T-cell (primary cell): ENCODE data around the gene HES6. TPM values are rescaled to one million over a fixed set of nuclear protein-coding genes. Genes with fewer than 3 reads are reported as not detected.
A peak's percentile ranks its signal among the peaks of the same experiment; 100 is the strongest.

Experiments
- ATAC-seq, 4 experiments: fragments of 200-7000 bp in 3 of 4; fragments of 150-1000 bp in 1 of 4; cut with Tn5 transposase; replicated peaks in 1 of 4; 1 replicate in 3 of 4; 2 replicates in 1 of 4; pipeline ENCODE4 v1.10.0; 2021; ENCODE audit warnings: moderate library complexity in 3 of 4, mild to moderate bottlenecking in 2 of 4, moderate number of reproducible peaks in 1 of 4
- CTCF ChIA-PET, 2 donors: fragments of 300-600 bp; sonication (Branson Sonifier 250); formaldehyde crosslinking; loops; one replicate each; lab custom pipeline; 2022; ENCODE audit warnings: antibody characterized with exemption in 2 of 2; lab: Charles Lee
- POLR2A ChIA-PET, 2 donors: fragments of 300-600 bp; sonication (Branson Sonifier 250); formaldehyde crosslinking; loops; one replicate each; lab custom pipeline; 2022; ENCODE audit warnings: antibody characterized with exemption in 2 of 2; lab: Charles Lee
- DNase-seq, 35 experiments: peaks; one replicate each; pipeline versions ENCODE4 v3.0.0 to v3.0.0-alpha.2; 2013 to 2023
- H3K27ac ChIP-seq: one replicate; pipeline ENCODE4 v1.5.1; 2013; ENCODE audit warnings: low read length
- H3K27me3 ChIP-seq, 2 experiments: replicated peaks in 1 of 2; 1 replicate in 1 of 2; 2 replicates in 1 of 2; pipeline versions ENCODE4 v1.6.1 to v1.7.0; 2013; ENCODE audit warnings: low read length in 1 of 2, mixed read lengths in 1 of 2; ENCODE audit not compliant: control insufficient read depth in 2 of 2, insufficient read depth in 2 of 2; ENCODE audit errors: extremely low read depth in 1 of 2
- H3K36me3 ChIP-seq, 2 donors: 1 replicate in 1 of 2; 2 replicates in 1 of 2; pipeline versions ENCODE4 v1.6.1 to v1.7.0; 2013; ENCODE audit warnings: low read length in 1 of 2; ENCODE audit not compliant: control insufficient read depth in 2 of 2, insufficient read depth in 1 of 2; ENCODE audit errors: extremely low read depth in 1 of 2
- H3K4me1 ChIP-seq, 2 experiments: 1 replicate in 1 of 2; 2 replicates in 1 of 2; pipeline versions ENCODE4 v1.6.1 to v1.7.0; 2013; ENCODE audit warnings: low read length in 2 of 2, mixed read lengths in 1 of 2; ENCODE audit not compliant: insufficient read depth in 2 of 2, control insufficient read depth in 1 of 2; ENCODE audit errors: extremely low read depth in 1 of 2
- H3K4me3 ChIP-seq, 2 donors: 1 replicate in 1 of 2; 2 replicates in 1 of 2; pipeline versions ENCODE4 v1.5.1 to v1.7.0; 2013; ENCODE audit warnings: mild to moderate bottlenecking in 2 of 2, low read length in 1 of 2, moderate library complexity in 1 of 2; ENCODE audit not compliant: control insufficient read depth in 1 of 2; ENCODE audit errors: extremely low read depth in 1 of 2
- H3K9me3 ChIP-seq: 2 replicates; pipeline ENCODE4 v1.7.0; 2013
- H3K27ac Mint-ChIP-seq, 2 donors: one replicate each; pipeline ENCODE4 v1.8.0; 2020 to 2021; ENCODE audit warnings: mild to moderate bottlenecking in 2 of 2, mixed read lengths in 2 of 2
- H3K27me3 Mint-ChIP-seq, 2 donors: one replicate each; pipeline ENCODE4 v1.8.0; 2021 to 2022; ENCODE audit warnings: mixed read lengths in 2 of 2
- H3K36me3 Mint-ChIP-seq: one replicate; pipeline ENCODE4 v1.8.0; 2021; ENCODE audit warnings: mixed read lengths
- H3K4me1 Mint-ChIP-seq, 3 donors: one replicate each; pipeline ENCODE4 v1.8.0; 2020 to 2022; ENCODE audit warnings: mixed read lengths in 3 of 3, mild to moderate bottlenecking in 1 of 3
- H3K4me3 Mint-ChIP-seq, 3 donors: one replicate each; pipeline ENCODE4 v1.8.0; 2020 to 2022; ENCODE audit warnings: mild to moderate bottlenecking in 3 of 3, mixed read lengths in 3 of 3, moderate library complexity in 3 of 3
- H3K9me3 Mint-ChIP-seq, 3 donors: one replicate each; pipeline ENCODE4 v1.8.0; 2020 to 2022; ENCODE audit warnings: mixed read lengths in 3 of 3
- WGBS: methylation state at CpG from one replicate; pipeline ENCODE4 v1.1.5; 2013; ENCODE audit warnings: missing lambda C conversion rate; ENCODE audit not compliant: insufficient coverage; 5-methylcytosine and 5-hydroxymethylcytosine counted together
- total RNA-seq, 35 experiments: library from RNA in 6 of 35; stranded (reverse) in 6 of 35; fragments of 120-200 nt in 1 of 35; gene quantifications; one replicate each; pipeline versions ENCODE4 v1.2.1 to v1.2.4 and lab custom pipeline; 2013 to 2026

The HES6 gene
- total RNA-seq, 5 donors from 2014 or later (not counting 1 experiment from before 2014, with no cell fraction given) = 1.7 to 3.6 (median 2.7) TPM

DNA sequence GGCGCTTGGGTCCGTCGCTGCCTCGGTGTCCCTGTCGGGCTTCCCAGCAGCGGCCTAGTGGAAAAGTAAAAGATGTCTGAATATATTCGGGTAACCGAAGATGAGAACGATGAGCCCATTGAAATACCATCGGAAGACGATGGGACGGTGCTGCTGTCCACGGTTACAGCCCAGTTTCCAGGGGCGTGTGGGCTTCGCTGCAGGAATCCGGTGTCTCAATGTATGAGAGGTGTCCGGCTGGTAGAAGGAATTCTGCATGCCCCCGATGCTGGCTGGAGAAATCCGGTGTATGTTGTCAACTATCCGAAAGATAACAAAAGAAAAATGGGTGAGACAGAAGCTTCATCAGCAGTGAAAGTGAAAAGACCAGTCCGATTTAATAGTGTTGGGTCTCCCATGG lies 8.0 kb downstream of the HES6 start:
- 67% methylated on average over 20 of the region's 21 CpGs for WGBS
- no peaks in the 10 kb centered on the region for H3K9me3 Mint-ChIP-seq
- peak overlapping the region in 1 of 2 donors; percentile 58 for H3K27ac Mint-ChIP-seq
- H3K36me3 ChIP-seq = peaks cover 0 to 8% of the 10 kb centered on the region in 2 donors
- ChIA-PET CTCF (interaction anchor here in 1 of 2 donors (0.6 kb wide), 1 partner anchor 196 kb away, joined by 3 read pairs; no protein-coding TSS in a partner anchor), POLR2A (interaction anchor here in 1 of 2 donors (0.7 kb wide), 1 partner anchor 171 kb away, joined by 3 read pairs; the partner anchor contains the start of gene SCLY)
- no peak overlapping the region for H3K27ac ChIP-seq
- H3K36me3 Mint-ChIP-seq = peaks cover 3% of the 10 kb centered on the region
- ATAC-seq (no peak), DNase-seq (no peak)
- H3K9me3 ChIP-seq = no peaks in the 10 kb centered on the region
- peaks cover 10 to 34% of the 10 kb centered on the region in 2 experiments for H3K27me3 ChIP-seq
- peaks cover 5 to 19% of the 10 kb centered on the region in 2 experiments for H3K4me1 ChIP-seq
- H3K4me3 Mint-ChIP-seq = peak overlapping the region; percentile 65 to 90 (median 81)
- no peak overlapping the region for H3K4me3 ChIP-seq
- H3K4me1 Mint-ChIP-seq = peaks cover 20 to 56% (median 37%) of the 10 kb centered on the region in 3 donors
- H3K27me3 Mint-ChIP-seq = peaks cover 12 to 28% of the 10 kb centered on the region in 2 donors

DNA sequence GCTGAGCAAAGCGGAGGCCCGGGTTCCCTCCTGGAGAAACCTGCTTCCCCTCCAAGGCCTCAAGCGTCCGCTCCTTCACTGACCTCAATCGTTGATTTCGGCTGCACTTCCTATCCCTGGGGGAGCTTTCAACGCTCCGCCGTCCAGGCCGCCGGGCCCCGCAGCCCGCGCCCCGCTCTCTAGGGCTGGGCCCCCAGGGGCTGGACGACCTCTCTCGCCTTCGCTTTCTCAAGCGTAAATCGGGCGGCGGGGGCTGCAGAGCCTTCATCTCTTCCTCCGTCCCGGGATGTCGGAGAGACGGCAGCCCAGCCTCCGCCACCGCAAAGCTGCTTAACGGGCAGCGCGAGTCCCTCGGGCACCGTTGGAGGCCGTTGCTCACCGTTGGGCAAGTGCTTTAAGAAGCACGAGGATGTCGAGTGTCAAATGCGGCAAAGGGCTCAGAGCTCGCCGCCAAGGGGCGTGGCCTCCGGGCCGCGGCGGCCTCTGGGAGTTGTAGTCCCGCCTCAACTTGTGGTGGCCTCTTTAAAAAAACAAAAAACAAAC lies 8.5 kb downstream of the HES6 start:
- H3K27ac ChIP-seq = no peak overlapping the region
- H3K4me1 ChIP-seq = peaks cover 5 to 19% of the 10 kb centered on the region in 2 experiments
- POLR2A ChIA-PET = interaction anchor here in 1 of 2 donors (0.7 kb wide), 1 partner anchor 170 kb away, joined by 3 read pairs; the partner anchor contains the start of gene SCLY
- Mint-ChIP-seq H3K36me3 (peaks cover 3% of the 10 kb centered on the region), H3K4me1 (peaks cover 20 to 56% (median 37%) of the 10 kb centered on the region in 3 donors), H3K4me3 (peak overlapping the region; percentile 65 to 90 (median 81)), H3K9me3 (no peaks in the 10 kb centered on the region), H3K27ac (peak overlapping the region; percentile 39 to 58), H3K27me3 (peaks cover 12 to 26% of the 10 kb centered on the region in 2 donors)
- H3K9me3 ChIP-seq = no peaks in the 10 kb centered on the region
- peak; percentile 49 to 87 (median 75) for DNase-seq
- H3K4me3 ChIP-seq = peak overlapping the region; percentile 54 to 60
- H3K36me3 ChIP-seq = peaks cover 0 to 10% of the 10 kb centered on the region in 2 donors
- ATAC-seq = peak; percentile 86 to 92 (median 89)
- 7% methylated on average over 43 of the region's 46 CpGs for WGBS
- CTCF ChIA-PET = interaction anchor here in 1 of 2 donors (0.6 to 0.9 kb wide), 2 partner anchors 11 to 196 kb away, joined by 3 to 5 read pairs; no protein-coding TSS in a partner anchor
- peaks cover 6 to 29% of the 10 kb centered on the region in 2 experiments for H3K27me3 ChIP-seq

DNA sequence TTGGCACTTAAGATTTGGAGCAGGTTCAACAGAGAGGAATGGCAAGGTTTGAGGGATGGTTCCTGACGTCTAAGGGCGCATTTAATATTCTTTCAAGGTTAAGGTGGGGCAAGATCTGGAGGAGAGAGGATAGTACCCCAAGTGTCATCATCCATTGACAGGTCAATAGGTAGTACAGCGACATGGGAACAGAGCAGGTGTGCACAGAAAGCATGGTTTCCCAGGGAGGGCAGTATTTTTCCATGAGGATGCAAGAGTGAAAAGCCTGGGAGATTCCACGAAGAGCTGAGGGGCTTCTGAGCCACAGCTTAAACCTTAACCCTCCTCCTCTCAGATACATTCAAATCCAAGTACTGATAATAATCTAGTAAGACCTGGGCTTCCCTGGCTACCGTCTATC lies 9.1 kb downstream of the HES6 start:
- ChIA-PET CTCF (interaction anchor here in 1 of 2 donors (0.9 kb wide), 1 partner anchor 12 kb away, joined by 5 read pairs; no protein-coding TSS in a partner anchor), POLR2A (no interaction called here)
- peak overlapping the region in 1 of 2 donors; percentile 60 for H3K4me3 ChIP-seq
- DNase-seq (no peak), ATAC-seq (no peak)
- H3K9me3 ChIP-seq = no peaks in the 10 kb centered on the region
- no peaks in the 10 kb centered on the region for H3K9me3 Mint-ChIP-seq
- no peak overlapping the region for H3K27ac ChIP-seq
- peaks cover 8 to 20% of the 10 kb centered on the region in 2 donors for H3K27me3 Mint-ChIP-seq
- H3K36me3 Mint-ChIP-seq = peaks cover 5% of the 10 kb centered on the region
- WGBS = 92% methylated on average over 4 of the region's 5 CpGs
- H3K36me3 ChIP-seq = peaks cover 0 to 10% of the 10 kb centered on the region in 2 donors
- peak overlapping the region in 1 of 2 donors; percentile 6 for H3K27ac Mint-ChIP-seq
- peaks cover 5 to 19% of the 10 kb centered on the region in 2 experiments for H3K4me1 ChIP-seq
- peaks cover 2 to 24% of the 10 kb centered on the region in 2 experiments for H3K27me3 ChIP-seq
- H3K4me1 Mint-ChIP-seq = peaks cover 20 to 56% (median 37%) of the 10 kb centered on the region in 3 donors
- peak overlapping the region; percentile 65 to 90 (median 81) for H3K4me3 Mint-ChIP-seq

DNA sequence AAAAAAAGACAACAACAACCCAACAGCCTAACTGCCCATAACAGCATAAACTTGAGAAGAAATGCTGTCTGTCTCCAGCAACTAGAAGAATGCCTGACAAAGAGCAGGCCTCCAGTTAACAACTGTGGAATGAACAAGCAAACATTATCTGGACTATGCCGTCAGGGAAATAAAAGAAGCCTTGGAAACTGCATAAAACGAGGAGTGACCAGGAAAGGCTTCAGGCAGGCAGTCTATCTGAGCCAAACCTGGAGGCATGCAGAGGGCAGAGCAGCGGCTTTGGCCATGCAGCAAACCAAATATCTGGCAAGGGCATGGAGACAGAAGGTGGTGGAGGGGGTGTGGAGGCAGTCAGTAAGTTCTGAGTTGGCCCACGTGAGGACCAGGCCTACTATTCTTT lies 11.1 kb downstream of the HES6 start:
- Histone ChIP-seq H3K27me3 (peaks cover 2 to 14% of the 10 kb centered on the region in 2 experiments), H3K9me3 (no peaks in the 10 kb centered on the region), H3K36me3 (peaks cover 0 to 13% of the 10 kb centered on the region in 2 donors), H3K27ac (no peak overlapping the region), H3K4me1 (peaks cover 5 to 14% of the 10 kb centered on the region in 2 experiments), H3K4me3 (no peak overlapping the region)
- ATAC-seq (no peak), DNase-seq (no peak)
- Mint-ChIP-seq H3K4me3 (no peak overlapping the region), H3K36me3 (peaks cover 9% of the 10 kb centered on the region), H3K4me1 (peaks cover 18 to 54% (median 33%) of the 10 kb centered on the region in 3 donors), H3K27ac (no peak overlapping the region), H3K27me3 (peaks cover 0 to 11% of the 10 kb centered on the region in 2 donors), H3K9me3 (no peaks in the 10 kb centered on the region)
- WGBS = 83% methylated on average over 4 of the region's 4 CpGs
- ChIA-PET POLR2A (no interaction called here), CTCF (no interaction called here)

DNA sequence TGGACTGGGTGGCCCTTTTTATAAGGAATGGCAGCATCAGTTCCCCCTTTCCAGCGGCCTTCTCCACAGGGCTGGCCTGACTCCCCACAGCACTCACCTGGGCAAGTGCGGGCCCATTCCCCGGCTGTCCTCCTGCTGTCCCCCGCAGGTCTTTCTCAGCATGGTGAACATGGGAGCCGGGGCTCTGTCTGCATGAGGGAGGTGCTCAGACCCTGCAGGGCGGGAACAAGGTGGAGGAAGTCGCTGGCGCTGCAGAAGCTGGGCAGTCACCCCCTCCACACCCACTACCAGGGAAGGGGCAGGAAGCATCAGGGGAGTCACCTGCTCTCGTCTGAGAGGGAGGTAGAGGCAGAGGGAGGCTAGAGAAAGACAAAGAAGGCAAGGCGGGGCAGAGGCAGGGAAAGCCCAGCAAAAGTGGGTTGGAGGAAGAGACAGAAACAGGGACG lies 12.2 kb downstream of the HES6 start:
- 91% methylated on average over 7 of the region's 11 CpGs for WGBS
- Histone ChIP-seq H3K27me3 (peaks cover 0 to 14% of the 10 kb centered on the region in 2 experiments), H3K4me1 (peaks cover 5 to 14% of the 10 kb centered on the region in 2 experiments), H3K36me3 (peaks cover 0 to 13% of the 10 kb centered on the region in 2 donors), H3K4me3 (no peak overlapping the region), H3K27ac (no peak overlapping the region), H3K9me3 (no peaks in the 10 kb centered on the region)
- ATAC-seq = no peak
- peaks cover 0 to 7% of the 10 kb centered on the region in 2 donors for H3K27me3 Mint-ChIP-seq
- H3K4me3 Mint-ChIP-seq = no peak overlapping the region
- peaks cover 16 to 48% (median 31%) of the 10 kb centered on the region in 3 donors for H3K4me1 Mint-ChIP-seq
- no peaks in the 10 kb centered on the region for H3K9me3 Mint-ChIP-seq
- H3K27ac Mint-ChIP-seq = no peak overlapping the region
- POLR2A ChIA-PET = no interaction called here
- CTCF ChIA-PET = no interaction called here
- no peak for DNase-seq
- H3K36me3 Mint-ChIP-seq = peaks cover 11% of the 10 kb centered on the region

DNA sequence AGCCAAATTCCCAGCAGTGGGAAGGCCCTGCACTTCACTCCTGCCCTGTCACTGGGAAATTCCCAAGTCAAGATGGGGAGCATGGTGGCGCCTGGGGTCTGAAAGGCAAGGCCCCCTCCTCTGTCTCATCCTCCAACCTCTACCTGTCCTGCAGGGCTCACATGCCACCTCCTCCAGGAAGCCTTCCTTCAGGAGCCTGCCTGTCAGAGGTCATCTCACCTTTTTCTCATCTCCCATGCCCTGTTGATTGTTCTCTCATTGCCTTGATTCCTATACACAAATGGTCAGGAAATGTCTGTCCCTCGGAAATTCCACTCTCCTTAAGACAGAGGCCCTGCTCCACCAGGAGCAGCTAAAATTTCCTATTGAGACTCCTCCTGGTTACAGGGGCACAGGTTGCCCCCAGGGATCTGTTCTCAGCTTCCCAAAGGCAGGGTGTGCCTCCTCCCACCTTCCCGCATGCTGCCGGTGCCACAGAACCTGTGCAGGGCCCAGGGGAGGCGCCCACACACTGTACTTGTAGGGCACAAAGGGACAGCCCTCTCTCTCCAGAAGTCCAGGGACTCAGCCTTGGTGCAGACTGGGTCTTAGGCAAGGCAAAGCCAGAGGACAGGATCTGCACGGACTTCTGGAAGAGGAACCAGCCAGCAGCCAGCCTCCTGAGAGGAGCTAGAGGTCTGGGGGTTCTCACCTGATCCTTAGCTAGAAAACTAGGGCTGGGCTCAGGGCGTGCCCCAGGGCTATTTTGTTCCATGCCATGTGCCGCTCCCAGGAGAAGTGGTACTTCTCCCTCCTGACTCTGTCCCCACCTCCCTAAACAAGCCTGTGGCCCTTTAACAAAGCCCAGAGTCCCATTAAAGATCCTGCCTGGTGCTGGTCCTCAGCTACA lies 12.9 kb downstream of the HES6 start:
- no peaks in the 10 kb centered on the region for H3K9me3 ChIP-seq
- peaks cover 0 to 14% of the 10 kb centered on the region in 2 experiments for H3K27me3 ChIP-seq
- Mint-ChIP-seq H3K27me3 (peaks cover 0 to 7% of the 10 kb centered on the region in 2 donors), H3K4me1 (peaks cover 13 to 41% (median 25%) of the 10 kb centered on the region in 3 donors), H3K4me3 (no peak overlapping the region), H3K9me3 (no peaks in the 10 kb centered on the region), H3K27ac (no peak overlapping the region), H3K36me3 (peaks cover 11% of the 10 kb centered on the region)
- DNase-seq (no peak), ATAC-seq (no peak)
- POLR2A ChIA-PET = no interaction called here
- peaks cover 5 to 13% of the 10 kb centered on the region in 2 experiments for H3K4me1 ChIP-seq
- H3K36me3 ChIP-seq = peaks cover 0 to 13% of the 10 kb centered on the region in 2 donors
- 86% methylated on average over 7 of the region's 8 CpGs for WGBS
- CTCF ChIA-PET = no interaction called here
- H3K27ac ChIP-seq = no peak overlapping the region
- no peak overlapping the region for H3K4me3 ChIP-seq
